ENCODE measurements around the gene TMEM61.

DNA sequence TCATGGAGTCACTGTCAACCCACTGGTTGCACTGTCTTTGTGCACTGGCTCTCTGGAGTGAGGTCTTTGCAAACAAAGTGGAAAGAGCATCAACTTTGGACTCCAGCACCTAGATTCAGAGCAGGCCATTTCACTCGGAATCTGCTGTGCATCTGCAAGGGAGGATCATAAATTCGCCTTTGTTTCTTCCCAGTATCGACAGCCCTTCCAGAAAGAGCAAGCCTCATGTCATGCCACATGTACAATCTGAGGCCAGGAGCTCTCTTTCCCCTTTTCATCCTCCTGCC, 58.1 kb downstream of the TMEM61 start:
- TF ChIP-seq POLR2AphosphoS5 (IDR thresholded peaks at IDR 0.05; ENCODE audit: borderline replicate concordance, low read depth, low read length) (no peak), EZH2 (IDR thresholded peaks at IDR 0.05) (no peak)
